A204.1 (cell line): Measurements from ENCODE around the gene GJC2.

Experiments
- FAIRE-seq: peaks from 2 replicates; lab custom pipeline; 2012; peaks lifted over from hg19 to GRCh38; lab: Jason Lieb, UNC

GJC2 gene

GRCh38 chr1:228114827-228115226 is 34.9 kb upstream of the GJC2 start:
- FAIRE-seq, result no peak

- FAIRE-seq, result no peak
Measured at GRCh38 chr1:228117335-228117734, 32.4 kb upstream of the GJC2 start.

- no peak for FAIRE-seq
Measured at GRCh38 chr1:228118040-228118439, 31.7 kb upstream of the GJC2 start.

GRCh38 chr1:228120351-228120750 is 29.4 kb upstream of the GJC2 start:
- no peak for FAIRE-seq

- FAIRE-seq, result no peak
Measured at GRCh38 chr1:228120857-228121489, 28.8 kb upstream of the GJC2 start.

- FAIRE-seq, result no peak
Measured at GRCh38 chr1:228122921-228123441, 26.7 kb upstream of the GJC2 start.

- no peak for FAIRE-seq
Measured at GRCh38 chr1:228123505-228123904, 26.2 kb upstream of the GJC2 start.

GRCh38 chr1:228125185-228125584 is 24.5 kb upstream of the GJC2 start:
- FAIRE-seq, result no peak

- no peak for FAIRE-seq
Measured at GRCh38 chr1:228131766-228132165, 18.0 kb upstream of the GJC2 start.

- FAIRE-seq, result no peak
Measured at GRCh38 chr1:228134591-228134990, 15.1 kb upstream of the GJC2 start.

GRCh38 chr1:228136901-228137300 is 12.8 kb upstream of the GJC2 start:
- FAIRE-seq, result no peak

- FAIRE-seq, result no peak
Measured at GRCh38 chr1:228139406-228139930, 10.3 kb upstream of the GJC2 start.

GRCh38 chr1:228139931-228140723 is 9.6 kb upstream of the GJC2 start, which contains the start of gene GUK1:
Gene GUK1, plus strand, starts transcription at chr1:228140279. Its CDS starts 24 bp downstream, at chr1:228140303.
- peak; percentile 97 for FAIRE-seq

- no peak for FAIRE-seq
Measured at GRCh38 chr1:228140724-228141225, 9.0 kb upstream of the GJC2 start.

GRCh38 chr1:228141226-228142044 is 8.3 kb upstream of the GJC2 start:
- FAIRE-seq, result no peak

- FAIRE-seq, result no peak
Measured at GRCh38 chr1:228142155-228142691, 7.5 kb upstream of the GJC2 start.

- FAIRE-seq, result no peak
Measured at GRCh38 chr1:228142701-228143136, 7.0 kb upstream of the GJC2 start.

- FAIRE-seq, result no peak
Measured at GRCh38 chr1:228143480-228144192, 6.1 kb upstream of the GJC2 start.

- no peak for FAIRE-seq
Measured at GRCh38 chr1:228144193-228144992, 5.3 kb upstream of the GJC2 start.

- FAIRE-seq, result no peak
Measured at GRCh38 chr1:228144993-228145343, 4.8 kb upstream of the GJC2 start.
